GM13977 (cell line): ENCODE measurements around the gene CCDC87.
"Not testable (repeated sequence)": the region's sequence is repeated elsewhere in the genome, so short reads cannot be mapped to it uniquely, and the experiment has no call there.

Experiments
- DNase-seq: peaks from one replicate; pipeline ENCODE4 v3.0.0; 2012; ENCODE audit warnings: low spot score
- CTCF ChIP-seq: IDR thresholded peaks from 2 replicates; pipeline ENCODE4 v1.5.1; 2012; ENCODE audit warnings: mild to moderate bottlenecking, control low read depth; ENCODE audit not compliant: insufficient read depth; ENCODE audit errors: extremely low read depth, missing control alignments
- in situ Hi-C: fragments of 300-500 bp; cut with MboI; formaldehyde crosslinking; loops from one replicate; pipeline ENCODE4 v1.12.0; 2022; ENCODE audit warnings: low sequenced_read_pairs, low pct_unique_long_range_greater_than_20kb, mixed read lengths, inconsistent platforms; ENCODE audit not compliant: unreplicated experiment

Gene CCDC87

GRCh38 chr11:66591175-66591574 is 1.7 kb downstream of the CCDC87 start:
- DNase-seq: no peak
- TF ChIP-seq CTCF: no peak
- in situ Hi-C loops: no loop called here

GRCh38 chr11:66589996-66590675 is 2.7 kb downstream of the CCDC87 start:
- no peak for TF ChIP-seq CTCF
- DNase-seq: no peak
- in situ Hi-C loops: no loop called here

GRCh38 chr11:66589315-66589714 is 3.5 kb downstream of the CCDC87 start:
- in situ Hi-C loops, DNase-seq: not testable (repeated sequence)

GRCh38 chr11:66586136-66586535 is 6.7 kb downstream of the CCDC87 start:
- no peak for TF ChIP-seq CTCF
- in situ Hi-C loops: no loop called here
- no peak for DNase-seq

- DNase-seq, in situ Hi-C loops: not testable (repeated sequence)
Observed at GRCh38 chr11:66585447-66585846, 7.4 kb downstream of the CCDC87 start.

- in situ Hi-C loops, DNase-seq: not testable (repeated sequence)
Observed at GRCh38 chr11:66582565-66583147, 10.2 kb downstream of the CCDC87 start.

- TF ChIP-seq CTCF: no peak
- in situ Hi-C loops: no loop called here
- DNase-seq: no peak
Observed at GRCh38 chr11:66581261-66581660, 11.6 kb downstream of the CCDC87 start.

- in situ Hi-C loops: no loop called here
- DNase-seq: no peak
- no peak for TF ChIP-seq CTCF
Observed at GRCh38 chr11:66580803-66581202, 12.1 kb downstream of the CCDC87 start.
